VCaP (cell line): Measurements from ENCODE around the gene KHDRBS1.

Source experiments
- H3K27ac ChIP-seq: fragments of 450-650 bp; 2 replicates; pipeline ENCODE4 v1.5.1; 2017
- CTCF ChIP-seq: fragments of 450-650 bp; conservative IDR thresholded peaks from 2 replicates; pipeline ENCODE4 v1.5.1; 2017; ENCODE audit warnings: mild to moderate bottlenecking, moderate library complexity

KHDRBS1 gene

GRCh38 chr1:32055416-32055815, 41.7 kb downstream of the KHDRBS1 start:
- no peak for TF ChIP-seq CTCF
- H3K27ac ChIP-seq: no peak overlapping the region

- TF ChIP-seq CTCF: no peak
- no peak overlapping the region for H3K27ac ChIP-seq
Measured at GRCh38 chr1:32056598-32056997, 42.9 kb downstream of the KHDRBS1 start.

DNA sequence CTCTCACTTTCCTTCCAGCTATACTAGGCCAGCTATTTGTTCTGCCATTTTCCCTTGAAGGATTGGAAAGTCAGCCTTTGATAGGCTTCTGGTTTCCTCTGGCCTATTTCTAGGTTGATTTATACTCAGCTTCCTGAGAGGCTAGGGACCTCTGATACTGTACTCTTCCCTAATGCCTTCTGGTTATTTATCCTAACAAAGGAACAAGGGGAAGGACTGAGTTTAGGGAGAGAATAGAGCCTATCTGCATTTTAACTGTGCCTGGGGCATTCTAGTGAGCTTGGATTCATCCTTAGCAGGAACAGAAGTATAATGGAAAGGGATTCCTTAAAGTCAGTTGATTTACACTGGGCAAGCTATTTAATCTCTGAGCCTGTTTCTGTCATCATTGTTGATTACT, 47.2 kb downstream of the KHDRBS1 start:
- no peak for TF ChIP-seq CTCF
- H3K27ac ChIP-seq: peak overlapping the region; percentile 31; the same call in 1 of the 2 replicates

GRCh38 chr1:32062867-32063230, 49.2 kb downstream of the KHDRBS1 start:
- peak overlapping the region; percentile 31 for H3K27ac ChIP-seq

DNA sequence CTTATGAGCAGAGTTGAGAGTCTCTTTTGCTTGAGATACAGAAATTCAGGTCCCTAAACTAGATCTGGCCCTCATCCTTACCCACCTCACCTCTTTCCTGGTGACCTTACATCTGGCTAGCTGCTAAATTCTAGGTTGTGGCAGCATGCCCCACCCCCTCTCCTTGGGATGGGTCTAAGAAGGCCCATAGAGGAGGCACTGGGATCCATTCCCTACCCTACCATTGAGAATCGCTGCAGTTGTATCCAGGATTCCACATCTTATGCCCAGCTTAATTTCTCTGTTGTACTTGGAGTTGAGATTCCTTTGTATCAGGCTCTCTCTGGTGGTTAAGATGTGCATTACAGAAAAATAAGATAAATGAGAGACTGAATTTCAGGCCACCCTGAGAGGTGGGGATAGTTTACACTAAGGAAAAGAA, 49.6 kb downstream of the KHDRBS1 start:
- peak overlapping the region; percentile 31 for H3K27ac ChIP-seq
- peak; percentile 64 for TF ChIP-seq CTCF

More at GRCh38 chr1:32062867-32063230, 49.2 kb downstream of the KHDRBS1 start:
- TF ChIP-seq CTCF: no peak

- peak overlapping the region; percentile 23; the same call in 1 of the 2 replicates for H3K27ac ChIP-seq
Measured at GRCh38 chr1:32065613-32066488, 52.2 kb downstream of the KHDRBS1 start.

GRCh38 chr1:32066489-32066873, 52.8 kb downstream of the KHDRBS1 start:
- H3K27ac ChIP-seq: peak overlapping the region; percentile 23; the same call in 1 of the 2 replicates
- TF ChIP-seq CTCF: no peak

GRCh38 chr1:32068957-32069588, 55.4 kb downstream of the KHDRBS1 start:
- H3K27ac ChIP-seq: no peak overlapping the region
- no peak for TF ChIP-seq CTCF
